Measurements from ENCODE around the gene ZDHHC19.
"Not testable (repeated sequence)": the region's sequence is repeated elsewhere in the genome, so short reads cannot be mapped to it uniquely, and the experiment has no call there.

GRCh38 chr3:196184169-196184432, 27.1 kb downstream of the ZDHHC19 start:
- TF ChIP-seq CTCF (IDR thresholded peaks at IDR 0.05 in 4 of 5, conservative IDR thresholded peaks at IDR 0.05 in 1 of 5); POLR2A (IDR thresholded peaks at IDR 0.05): not testable (repeated sequence)
